ENCODE data around the gene NUP62. TPM values are rescaled to one million over a fixed set of nuclear protein-coding genes. Genes with fewer than 3 reads are reported as not detected.
A peak's percentile ranks its signal among the peaks of the same experiment; 100 is the strongest.

The NUP62 gene
- total RNA-seq, 1 experiment from 2014 or later: 85.2 TPM

DNA sequence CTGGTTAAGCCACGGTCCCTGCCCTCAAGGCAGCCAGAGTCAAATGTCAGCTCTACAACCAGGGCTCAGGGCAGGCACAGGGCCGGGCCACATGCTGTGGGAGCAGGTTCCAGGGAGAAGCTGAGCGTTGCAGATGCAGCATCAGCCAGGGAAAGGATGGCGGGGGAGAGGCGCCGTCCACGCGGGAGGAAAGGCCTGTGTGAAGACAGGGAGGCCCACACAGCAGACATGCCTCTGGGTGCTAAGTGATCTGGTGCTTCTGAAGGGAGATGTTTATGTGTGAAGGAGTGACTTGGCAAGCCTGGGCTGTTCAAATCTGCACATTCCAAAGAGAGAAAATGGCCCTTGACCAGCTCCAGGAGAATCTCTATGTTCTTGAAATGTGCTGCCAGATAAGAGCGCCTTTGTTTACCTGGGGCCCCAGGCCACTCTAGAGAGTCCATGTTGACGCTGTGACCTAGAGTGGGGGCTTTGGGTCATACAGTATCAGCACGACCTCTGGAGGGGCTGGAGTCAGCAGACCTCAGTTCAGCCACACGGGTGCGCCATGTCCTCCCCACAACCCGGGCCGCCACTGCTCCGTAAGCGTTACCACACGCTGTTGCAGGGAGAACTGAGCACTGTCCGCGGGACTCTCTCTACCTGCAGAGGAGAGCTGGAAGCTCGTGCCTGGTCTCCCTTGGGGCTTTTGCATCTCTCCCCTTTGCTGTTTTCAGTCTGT is 16.2 kb downstream of the NUP62 start:
- Histone ChIP-seq H4K20me1 (ENCODE audit: insufficient read depth) (no peaks in the 10 kb centered on the region), H3K9me3 (ENCODE audit: control insufficient read depth in 1 of 2, insufficient read depth in 1 of 2, low read depth in 1 of 2, low read length in 2 of 2) (no peaks in the 10 kb centered on the region), H3K27me3 (ENCODE audit: insufficient read depth, low read length) (no peaks in the 10 kb centered on the region), H3K27ac (ENCODE audit: low read depth, low read length) (no peak overlapping the region), H3K4me2 (ENCODE audit: low read length) (no peak overlapping the region), H3K4me3 (replicated peaks in 1 of 2; ENCODE audit: low read depth in 1 of 2, low read length in 2 of 2) (no peak overlapping the region), H2AFZ (ENCODE audit: low read depth, low read length, poor library complexity, severe bottlenecking) (no peak overlapping the region), H3K4me1 (ENCODE audit: control insufficient read depth in 1 of 2, insufficient read depth in 2 of 2, low read length in 2 of 2) (no peaks in the 10 kb centered on the region), H3K9ac (ENCODE audit: low read length) (no peak overlapping the region), H3K9me2 (ENCODE audit: insufficient read depth) (no peaks in the 10 kb centered on the region), H3K79me2 (ENCODE audit: insufficient read depth, low read length) (peaks cover 89% of the 10 kb centered on the region), H3K36me3 (ENCODE audit: control insufficient read depth in 1 of 2, insufficient read depth in 2 of 2, low read length in 2 of 2) (peaks cover 34 to 57% of the 10 kb centered on the region in 2 experiments)
- intact Hi-C loops (cut with micrococcal nuclease): no loop called here
- no TSS peak for BruUV-seq (replicated peaks)
- ChIA-PET CTCF (no interaction called here), RAD21 (ENCODE audit: low non-redundant PET in 1 of 2, low total read pairs in 2 of 2, uncharacterized antibody in 2 of 2, unreplicated experiment in 2 of 2) (no interaction called here), POLR2A (no interaction called here)
- TF ChIP-seq CTCF (IDR thresholded peaks at IDR 0.05 in 2 of 3, conservative IDR thresholded peaks at IDR 0.05 in 1 of 3; ENCODE audit: borderline replicate concordance in 1 of 3, insufficient read depth in 1 of 3, low read depth in 2 of 3, low read length in 2 of 3): 0 out of 6 replicates have a peak, but pooled peaks of 1 of the 3 experiments have one; percentile 7
- TF ChIP-seq TCF7L2 (IDR thresholded peaks at IDR 0.05; ENCODE audit: borderline replicate concordance, extremely low read depth, insufficient read depth, insufficient read length): no peak
- ATAC-seq (no peak; the same call in 1 of the 2 replicates), DNase-seq (ENCODE audit: low read depth, low spot score) (no peak)

DNA sequence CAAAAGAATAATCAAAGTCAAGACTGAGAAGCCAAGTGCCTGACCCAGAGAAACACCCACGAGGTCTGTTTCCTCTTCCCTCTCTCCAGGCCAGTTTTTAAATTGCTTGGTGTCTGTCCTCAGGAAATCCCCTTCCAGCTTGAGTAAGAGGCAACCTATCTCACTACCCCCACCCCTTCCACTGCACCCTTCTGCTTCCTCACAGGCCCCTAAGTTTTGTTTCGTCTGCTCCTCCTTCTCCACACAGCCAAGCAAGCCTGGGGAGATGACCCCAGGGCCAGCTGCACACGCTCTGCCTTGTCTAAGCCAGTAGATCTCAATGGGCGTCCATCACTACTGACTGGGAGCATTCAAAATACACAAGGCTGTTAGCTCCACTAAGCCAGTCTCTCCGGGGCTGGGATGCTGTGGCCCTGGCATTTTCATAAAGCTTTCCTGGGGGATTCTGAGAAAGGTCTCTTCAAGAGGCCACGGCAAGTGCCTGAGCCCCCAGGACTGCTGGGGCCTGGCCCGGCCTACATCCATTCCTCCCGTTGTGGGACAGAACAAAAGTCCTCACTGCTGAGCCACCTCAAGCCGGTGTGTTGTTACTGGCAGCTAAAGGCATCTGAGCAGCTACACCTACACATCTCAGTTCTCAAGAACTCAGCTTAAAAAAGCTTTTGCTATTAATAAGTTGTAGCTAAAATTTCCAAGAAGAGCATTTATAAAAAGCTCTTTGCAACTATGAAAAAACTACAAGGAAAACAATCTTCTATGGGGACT is 17.7 kb downstream of the NUP62 start:
- H3K9ac ChIP-seq (ENCODE audit: low read length): no peak overlapping the region
- DNase-seq (ENCODE audit: low read depth, low spot score): no peak
- no TSS peak for BruUV-seq (replicated peaks)
- no peak overlapping the region for H3K4me3 ChIP-seq (replicated peaks in 1 of 2; ENCODE audit: low read depth in 1 of 2, low read length in 2 of 2)
- peaks cover 73% of the 10 kb centered on the region for H3K79me2 ChIP-seq (ENCODE audit: insufficient read depth, low read length)
- H3K27me3 ChIP-seq (ENCODE audit: insufficient read depth, low read length): no peaks in the 10 kb centered on the region
- ChIA-PET POLR2A (no interaction called here), CTCF (interaction anchor here (0.7 kb wide), 1 partner anchor 106 kb away, joined by 3 read pairs; no protein-coding TSS in a partner anchor), RAD21 (ENCODE audit: low non-redundant PET in 1 of 2, low total read pairs in 2 of 2, uncharacterized antibody in 2 of 2, unreplicated experiment in 2 of 2) (no interaction called here)
- no peak overlapping the region for H3K4me2 ChIP-seq (ENCODE audit: low read length)
- intact Hi-C loops (cut with micrococcal nuclease): no loop called here
- H2AFZ ChIP-seq (ENCODE audit: low read depth, low read length, poor library complexity, severe bottlenecking): no peak overlapping the region
- H3K27ac ChIP-seq (ENCODE audit: low read depth, low read length): no peak overlapping the region
- H3K4me1 ChIP-seq (ENCODE audit: control insufficient read depth in 1 of 2, insufficient read depth in 2 of 2, low read length in 2 of 2): no peaks in the 10 kb centered on the region
- no peak for TF ChIP-seq JUND (IDR thresholded peaks at IDR 0.05)
- no peak for TF ChIP-seq TCF7L2 (IDR thresholded peaks at IDR 0.05; ENCODE audit: borderline replicate concordance, extremely low read depth, insufficient read depth, insufficient read length)
- no peak for TF ChIP-seq CBX3 (IDR thresholded peaks at IDR 0.05; ENCODE audit: low read depth)
- no peak for TF ChIP-seq REST (IDR thresholded peaks at IDR 0.05; ENCODE audit: low read depth)
- no peak for TF ChIP-seq CEBPB (IDR thresholded peaks at IDR 0.05; ENCODE audit: low read depth)
- TF ChIP-seq POLR2AphosphoS5 (IDR thresholded peaks at IDR 0.05; ENCODE audit: low read depth, low read length): no peak
- no peak for TF ChIP-seq ATF3 (IDR thresholded peaks at IDR 0.05)
- no peak for TF ChIP-seq FOSL1 (IDR thresholded peaks at IDR 0.05; ENCODE audit: low read depth)
- ATAC-seq: no peak
- peaks cover 35 to 60% of the 10 kb centered on the region in 2 experiments for H3K36me3 ChIP-seq (ENCODE audit: control insufficient read depth in 1 of 2, insufficient read depth in 2 of 2, low read length in 2 of 2)
- no peaks in the 10 kb centered on the region for H3K9me3 ChIP-seq (ENCODE audit: control insufficient read depth in 1 of 2, insufficient read depth in 1 of 2, low read depth in 1 of 2, low read length in 2 of 2)
- H3K9me2 ChIP-seq (ENCODE audit: insufficient read depth): no peaks in the 10 kb centered on the region
- no peaks in the 10 kb centered on the region for H4K20me1 ChIP-seq (ENCODE audit: insufficient read depth)
